Astrocyte (in vitro differentiated cells and primary cell): Measurements from ENCODE around the gene HYDIN.
"Not testable (repeated sequence)": the region's sequence is repeated elsewhere in the genome, so short reads cannot be mapped to it uniquely, and the experiment has no call there.

Experiments used
- CTCF ChIP-seq: IDR thresholded peaks from 2 replicates; pipeline ENCODE4 v1.5.1; 2011; ENCODE audit warnings: low read depth, mild to moderate bottlenecking, inconsistent platforms, low read length, moderate library complexity; ENCODE audit not compliant: insufficient read depth
- EZH2 ChIP-seq: IDR thresholded peaks from 2 replicates; pipeline ENCODE4 v1.6.1; 2012; ENCODE audit warnings: mild to moderate bottlenecking, low read length, inconsistent platforms; ENCODE audit not compliant: insufficient read depth

GRCh38 chr16:71027511-71027910 is 203.0 kb downstream of the HYDIN start:
- not testable (repeated sequence) for TF ChIP-seq EZH2, CTCF
